Transverse colon (tissue), 4 donors: ENCODE results near the gene PTGER1. TPM values are rescaled to one million over a fixed set of nuclear protein-coding genes. Genes with fewer than 3 reads are reported as not detected.

Experiments used
- DNase-seq: peaks from one replicate; pipeline ENCODE4 v3.0.0-alpha.2; 2019
- H3K27ac ChIP-seq, 4 donors: fragments of 200-600 bp; sonication (generic); 2 replicates each; pipeline ENCODE4 v1.5.1; 2016 to 2018; ENCODE audit warnings: inconsistent platforms in 4 of 4
- H3K27me3 ChIP-seq: fragments of 200-600 bp; sonication (generic); 2 replicates; pipeline ENCODE4 v1.5.1; 2017; ENCODE audit warnings: inconsistent platforms
- H3K36me3 ChIP-seq, 4 donors: fragments of 200-600 bp; sonication (generic); 2 replicates each; pipeline ENCODE4 v1.5.1; 2017 to 2019; ENCODE audit warnings: inconsistent platforms in 4 of 4
- H3K4me1 ChIP-seq, 4 donors: fragments of 200-600 bp; sonication (generic); 2 replicates each; pipeline ENCODE4 v1.5.1; 2017 to 2020; ENCODE audit warnings: inconsistent platforms in 4 of 4
- H3K4me3 ChIP-seq, 4 donors: fragments of 200-600 bp; sonication (generic); 1 replicate in 1 of 4; 2 replicates in 3 of 4; pipeline versions ENCODE4 v1.5.1 to v1.6.1; 2017 to 2019; ENCODE audit warnings: inconsistent platforms in 4 of 4
- H3K9me3 ChIP-seq, 2 donors: fragments of 200-600 bp; sonication (generic); 2 replicates each; pipeline ENCODE4 v1.5.1; 2017 to 2019; ENCODE audit warnings: inconsistent platforms in 2 of 2
- CTCF ChIP-seq, 5 experiments: fragments of 200-600 bp in 3 of 5; fragments of 450-650 bp in 2 of 5; sonication (generic) in 3 of 5; IDR thresholded peaks; 1 replicate in 2 of 5; 2 replicates in 3 of 5; pipeline ENCODE4 v1.5.1; 2016 to 2017; ENCODE audit warnings: antibody characterized with exemption in 5 of 5, inconsistent platforms in 3 of 5, mild to moderate bottlenecking in 2 of 5, moderate library complexity in 1 of 5
- EP300 ChIP-seq: sonication (generic); formaldehyde crosslinking; IDR thresholded peaks from one replicate; pipeline ENCODE4 v1.6.1; 2017; ENCODE audit warnings: antibody characterized with exemption, low read depth
- POLR2A ChIP-seq: fragments of 450-650 bp; IDR thresholded peaks from one replicate; pipeline ENCODE4 v1.6.1; 2016; ENCODE audit warnings: antibody characterized with exemption, mild to moderate bottlenecking, moderate library complexity
- POLR2AphosphoS5 ChIP-seq, 3 donors: sonication (generic); formaldehyde crosslinking; IDR thresholded peaks; one replicate each; pipeline ENCODE4 v1.6.1; 2016; ENCODE audit warnings: antibody characterized with exemption in 3 of 3
- WGBS, 2 donors: methylation state at CpG; one replicate each; pipeline ENCODE4 v1.1.5; 2018; ENCODE audit warnings: low coverage in 1 of 2; 5-methylcytosine and 5-hydroxymethylcytosine counted together
- in situ Hi-C, 4 donors: fragments of 200-750 bp; cut with MboI; loops; one replicate each; pipeline versions ENCODE4 v1.15.0 to v1.15.1; 2017; ENCODE audit warnings: low sequenced_read_pairs in 3 of 4, low pct_ligation_motif_present in 1 of 4, low pct_unique_long_range_greater_than_20kb in 1 of 4
- intact Hi-C: fragments of 100-400 bp; cut with DNase I; formaldehyde crosslinking; loops from one replicate; pipeline ENCODE4 v1.15.1; 2023; ENCODE audit warnings: low total_unique reads
- total RNA-seq, 4 donors: library from RNA; depleted of rRNA; stranded (reverse); fragments of >200 nt; gene quantifications; one replicate each; pipeline ENCODE4 v1.1.0, GENCODE V29; 2016

Gene PTGER1
- total RNA-seq, 4 donors from 2014 or later: 1.1 to 1.2 TPM; not detected in 2

DNA sequence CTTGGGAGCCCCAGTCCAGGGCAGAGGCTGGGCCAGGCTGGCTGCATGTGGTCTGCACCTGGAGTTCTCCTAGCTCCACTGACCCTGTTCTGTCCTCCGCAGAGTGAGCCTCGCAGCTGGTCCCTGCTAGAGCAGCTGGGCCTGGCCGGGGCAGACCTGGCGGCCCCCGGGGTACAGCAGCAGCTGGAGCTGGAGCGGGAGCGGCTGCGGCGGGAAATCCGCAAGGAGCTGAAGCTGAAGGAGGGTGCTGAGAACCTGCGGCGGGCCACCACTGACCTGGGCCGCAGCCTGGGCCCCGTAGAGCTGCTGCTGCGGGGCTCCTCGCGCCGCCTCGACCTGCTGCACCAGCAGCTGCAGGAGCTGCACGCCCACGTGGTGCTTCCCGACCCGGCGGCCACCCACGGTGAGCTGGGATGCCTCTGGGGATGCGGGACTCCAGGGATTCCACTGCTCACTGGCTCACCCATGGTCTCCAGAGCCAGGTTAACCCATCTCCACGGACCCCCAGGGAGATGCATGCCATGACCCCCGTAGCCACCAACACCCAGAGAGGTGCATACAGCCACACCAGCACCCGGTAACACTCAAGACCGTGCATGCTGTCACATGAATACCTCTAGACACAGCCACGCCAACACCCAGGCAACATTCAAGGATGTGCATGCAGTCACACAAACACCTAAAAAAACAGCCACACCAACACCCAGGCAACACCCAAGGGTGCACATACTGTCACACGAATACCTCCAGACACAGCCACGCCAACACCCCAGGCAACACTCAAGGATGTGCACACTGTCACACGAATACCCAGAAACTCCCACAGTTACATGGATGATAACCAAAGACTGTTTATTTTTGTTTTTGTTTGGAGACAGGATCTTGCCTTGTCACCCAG, 33.9 kb downstream of the PTGER1 start:
- Histone ChIP-seq H3K27me3 (no peaks in the 10 kb centered on the region), H3K4me3 (no peak overlapping the region), H3K36me3 (peaks cover 0 to 9% (median 2%) of the 10 kb centered on the region in 4 donors), H3K9me3 (no peaks in the 10 kb centered on the region), H3K4me1 (peaks cover 0 to 15% (median 8%) of the 10 kb centered on the region in 4 donors), H3K27ac (peak overlapping the region in 1 of 4 donors; percentile 57)
- no peak for DNase-seq
- intact Hi-C loops: no loop called here
- TF ChIP-seq EP300 (no peak), CTCF (IDR thresholded peaks at IDR 0.05) (no peak), POLR2A (no peak), POLR2AphosphoS5 (IDR thresholded peaks at IDR 0.05) (no peak)
- in situ Hi-C loops: no loop called here
- 92% methylated on average over 34 of the region's 34 CpGs; no CpG with 5 or more reads in 1 of the 2 donors for WGBS, 2 donors

DNA sequence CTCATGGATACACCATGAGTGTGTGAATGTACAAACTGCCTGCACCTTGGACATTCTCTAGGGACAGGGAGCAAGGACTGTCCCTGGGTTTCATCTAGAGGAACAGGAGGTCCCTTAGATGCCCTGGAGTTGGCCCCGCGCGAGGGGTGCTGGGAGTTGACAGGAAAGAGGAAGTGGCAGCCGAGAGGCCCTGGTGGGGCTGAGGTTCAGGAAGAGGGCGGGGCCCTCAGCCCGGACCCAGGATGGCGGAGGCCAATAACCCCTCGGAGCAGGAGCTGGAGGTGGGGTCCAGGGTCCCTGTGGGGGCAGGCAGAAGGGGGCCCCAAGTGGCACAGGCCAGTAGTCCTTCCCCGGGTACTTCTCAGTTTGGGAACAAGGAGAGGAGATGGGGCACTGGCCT, 35.1 kb downstream of the PTGER1 start:
- H3K27ac ChIP-seq: peak overlapping the region; percentile 38 to 66 (median 50)
- H3K9me3 ChIP-seq: no peaks in the 10 kb centered on the region
- intact Hi-C loops: no loop called here
- peaks cover 0 to 4% (median 2%) of the 10 kb centered on the region in 4 donors for H3K36me3 ChIP-seq
- in situ Hi-C loops: no loop called here
- TF ChIP-seq POLR2AphosphoS5 (IDR thresholded peaks at IDR 0.05) (peak in 1 of 3 donors; percentile 19), POLR2A (no peak)
- peak; percentile 79 for DNase-seq
- whole genome bisulfite sequencing, 2 donors: 35% methylated on average over 6 to 9 of the region's 9 CpGs
- peak overlapping the region in 2 of 4 donors; percentile 7 to 40 for H3K4me3 ChIP-seq
- H3K27me3 ChIP-seq: no peaks in the 10 kb centered on the region
- H3K4me1 ChIP-seq: peaks cover under 1 to 18% (median 12%) of the 10 kb centered on the region in 4 donors

- intact Hi-C loops: no loop called here
- no peak overlapping the region for H3K27ac ChIP-seq
- H3K4me3 ChIP-seq: no peak overlapping the region
- no peaks in the 10 kb centered on the region for H3K27me3 ChIP-seq
- in situ Hi-C loops: no loop called here
- WGBS, 2 donors: 64 to 75% methylated on average over 4 to 9 of the region's 9 CpGs
- no peaks in the 10 kb centered on the region for H3K9me3 ChIP-seq
- no peak for TF ChIP-seq POLR2AphosphoS5 (IDR thresholded peaks at IDR 0.05)
- TF ChIP-seq CTCF (IDR thresholded peaks at IDR 0.05): no peak
- no peak for TF ChIP-seq EP300
- no peak for TF ChIP-seq POLR2A
- peaks cover 0 to 4% (median 0%) of the 10 kb centered on the region in 4 donors for H3K36me3 ChIP-seq
- peaks cover 11 to 29% (median 22%) of the 10 kb centered on the region in 4 donors for H3K4me1 ChIP-seq
- DNase-seq: no peak
Observed at GRCh38 chr19:14439014-14439413, 36.1 kb downstream of the PTGER1 start.

DNA sequence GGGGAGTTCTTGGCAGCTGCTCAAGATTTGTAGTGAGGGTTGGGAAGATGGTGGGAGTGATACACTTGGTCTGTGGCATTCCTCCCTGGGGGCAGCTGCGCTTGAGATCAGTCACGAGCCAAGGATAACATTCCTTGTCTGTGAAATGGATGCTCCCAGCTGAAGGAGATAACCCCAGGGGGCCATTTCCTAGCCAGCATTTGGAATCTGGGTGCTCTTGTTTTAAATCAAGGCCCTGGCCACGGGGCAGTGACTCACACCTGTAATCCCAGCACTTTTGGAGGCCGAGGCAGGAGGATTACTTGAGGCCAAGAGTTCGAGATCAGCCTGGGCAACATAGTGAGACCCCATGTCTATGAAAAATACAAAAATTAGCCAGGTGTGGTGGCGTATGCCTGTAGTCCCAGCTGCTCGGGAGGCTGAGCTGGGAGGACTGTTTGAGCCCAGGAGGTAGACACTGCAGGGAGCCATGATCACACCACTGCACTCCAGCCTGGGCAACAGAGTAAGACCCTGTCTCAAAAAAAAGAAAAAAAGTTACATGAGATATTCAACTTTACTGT, 37.5 kb downstream of the PTGER1 start:
- H3K27me3 ChIP-seq: no peaks in the 10 kb centered on the region
- in situ Hi-C loops (no loop called here), intact Hi-C loops (no loop called here)
- no peak overlapping the region for H3K4me3 ChIP-seq
- H3K27ac ChIP-seq: no peak overlapping the region
- no peaks in the 10 kb centered on the region for H3K9me3 ChIP-seq
- peaks cover 18 to 38% (median 28%) of the 10 kb centered on the region in 4 donors for H3K4me1 ChIP-seq
- no peak for DNase-seq
- 87% methylated on average over 7 of the region's 7 CpGs; no CpG with 5 or more reads in 1 of the 2 donors for WGBS, 2 donors
- TF ChIP-seq POLR2A: no peak
- no peak for TF ChIP-seq POLR2AphosphoS5 (IDR thresholded peaks at IDR 0.05)
- TF ChIP-seq EP300: no peak
- no peak for TF ChIP-seq CTCF (IDR thresholded peaks at IDR 0.05)
- H3K36me3 ChIP-seq: peaks cover 0 to 4% (median 0%) of the 10 kb centered on the region in 4 donors
